Esophagus muscularis mucosa (tissue), 3 donors: ENCODE measurements around the gene SERPINF2.

ENCODE experiments used
- CTCF ChIP-seq, 3 experiments: fragments of 200-600 bp in 2 of 3; fragments of 450-650 bp in 1 of 3; sonication (generic) in 2 of 3; IDR thresholded peaks; one replicate each; pipeline ENCODE4 v1.5.1; 2017 to 2019; ENCODE audit warnings: antibody characterized with exemption in 3 of 3, mild to moderate bottlenecking in 2 of 3, moderate library complexity in 1 of 3
- POLR2AphosphoS5 ChIP-seq, 2 donors: sonication (generic); formaldehyde crosslinking; IDR thresholded peaks; one replicate each; pipeline ENCODE4 v1.6.1; 2017; ENCODE audit warnings: antibody characterized with exemption in 2 of 2

GRCh38 chr17:1779571-1780131, 37.0 kb downstream of the SERPINF2 start:
- TF ChIP-seq CTCF (IDR thresholded peaks at IDR 0.05), result no peak
- peak in 1 of 2 donors; percentile 38 for TF ChIP-seq POLR2AphosphoS5 (IDR thresholded peaks at IDR 0.05)
